ENCODE results near the gene CAPN15. TPM values are rescaled to one million over a fixed set of nuclear protein-coding genes. Genes with fewer than 3 reads are reported as not detected.

The CAPN15 gene
- total RNA-seq, 1 donor from 2014 or later, result 31.9 TPM

DNA sequence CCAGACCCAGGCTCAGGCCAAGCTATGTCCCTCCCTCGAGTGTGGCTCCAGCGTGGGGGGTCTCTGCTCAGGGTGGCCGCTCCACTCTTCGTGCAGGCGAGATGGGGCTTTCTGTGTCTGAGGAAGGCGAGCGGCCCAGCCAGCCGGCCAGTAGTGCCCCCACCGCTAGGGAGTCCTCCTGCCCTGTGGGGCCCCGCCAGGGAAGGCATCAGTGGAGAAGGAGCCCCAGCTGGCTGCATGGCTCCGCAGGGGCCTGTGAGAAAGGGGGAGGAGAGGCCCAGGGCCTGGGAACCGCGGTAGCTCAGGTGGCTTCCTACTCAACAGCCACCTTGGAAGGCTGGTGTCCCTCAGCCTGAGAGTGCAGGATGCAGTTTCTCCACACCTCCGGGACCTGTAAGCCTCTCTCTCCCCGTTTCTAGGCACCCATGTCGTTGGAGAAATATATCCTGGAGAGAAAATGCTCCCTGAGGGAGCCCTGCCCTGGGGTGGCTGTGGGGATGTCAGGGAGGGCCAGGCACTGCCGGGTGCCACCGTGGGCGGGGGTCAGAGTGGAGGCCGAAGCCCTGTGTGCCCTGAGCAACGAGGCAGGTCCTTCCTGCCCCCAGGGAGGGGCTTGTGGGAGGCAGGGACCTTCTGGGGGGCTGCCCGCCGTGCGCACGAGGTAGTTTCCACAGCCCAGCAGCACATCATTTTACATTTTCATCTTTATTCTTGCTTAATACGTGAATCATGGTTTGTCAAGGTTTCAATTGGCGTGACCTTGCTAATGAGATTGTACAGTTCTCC, 45.5 kb downstream of the CAPN15 start:
- DNase-seq (ENCODE audit: low read depth) (no peak), FAIRE-seq (no peak)
- H3K4me3 ChIP-seq (ENCODE audit: low read depth, low read length), result no peak overlapping the region
- TF ChIP-seq, protein P1, sequence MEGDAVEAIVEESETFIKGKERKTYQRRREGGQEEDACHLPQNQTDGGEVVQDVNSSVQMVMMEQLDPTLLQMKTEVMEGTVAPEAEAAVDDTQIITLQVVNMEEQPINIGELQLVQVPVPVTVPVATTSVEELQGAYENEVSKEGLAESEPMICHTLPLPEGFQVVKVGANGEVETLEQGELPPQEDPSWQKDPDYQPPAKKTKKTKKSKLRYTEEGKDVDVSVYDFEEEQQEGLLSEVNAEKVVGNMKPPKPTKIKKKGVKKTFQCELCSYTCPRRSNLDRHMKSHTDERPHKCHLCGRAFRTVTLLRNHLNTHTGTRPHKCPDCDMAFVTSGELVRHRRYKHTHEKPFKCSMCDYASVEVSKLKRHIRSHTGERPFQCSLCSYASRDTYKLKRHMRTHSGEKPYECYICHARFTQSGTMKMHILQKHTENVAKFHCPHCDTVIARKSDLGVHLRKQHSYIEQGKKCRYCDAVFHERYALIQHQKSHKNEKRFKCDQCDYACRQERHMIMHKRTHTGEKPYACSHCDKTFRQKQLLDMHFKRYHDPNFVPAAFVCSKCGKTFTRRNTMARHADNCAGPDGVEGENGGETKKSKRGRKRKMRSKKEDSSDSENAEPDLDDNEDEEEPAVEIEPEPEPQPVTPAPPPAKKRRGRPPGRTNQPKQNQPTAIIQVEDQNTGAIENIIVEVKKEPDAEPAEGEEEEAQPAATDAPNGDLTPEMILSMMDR (IDR thresholded peaks at IDR 0.05; ENCODE audit: insufficient read depth, low read length, severe bottlenecking), result no peak
- no peaks in the 10 kb centered on the region for H3K27me3 ChIP-seq (ENCODE audit: control insufficient read depth, insufficient read depth, low read length)
- peaks cover 2% of the 10 kb centered on the region for H3K36me3 ChIP-seq (ENCODE audit: control insufficient read depth, insufficient read depth, low read length)

DNA sequence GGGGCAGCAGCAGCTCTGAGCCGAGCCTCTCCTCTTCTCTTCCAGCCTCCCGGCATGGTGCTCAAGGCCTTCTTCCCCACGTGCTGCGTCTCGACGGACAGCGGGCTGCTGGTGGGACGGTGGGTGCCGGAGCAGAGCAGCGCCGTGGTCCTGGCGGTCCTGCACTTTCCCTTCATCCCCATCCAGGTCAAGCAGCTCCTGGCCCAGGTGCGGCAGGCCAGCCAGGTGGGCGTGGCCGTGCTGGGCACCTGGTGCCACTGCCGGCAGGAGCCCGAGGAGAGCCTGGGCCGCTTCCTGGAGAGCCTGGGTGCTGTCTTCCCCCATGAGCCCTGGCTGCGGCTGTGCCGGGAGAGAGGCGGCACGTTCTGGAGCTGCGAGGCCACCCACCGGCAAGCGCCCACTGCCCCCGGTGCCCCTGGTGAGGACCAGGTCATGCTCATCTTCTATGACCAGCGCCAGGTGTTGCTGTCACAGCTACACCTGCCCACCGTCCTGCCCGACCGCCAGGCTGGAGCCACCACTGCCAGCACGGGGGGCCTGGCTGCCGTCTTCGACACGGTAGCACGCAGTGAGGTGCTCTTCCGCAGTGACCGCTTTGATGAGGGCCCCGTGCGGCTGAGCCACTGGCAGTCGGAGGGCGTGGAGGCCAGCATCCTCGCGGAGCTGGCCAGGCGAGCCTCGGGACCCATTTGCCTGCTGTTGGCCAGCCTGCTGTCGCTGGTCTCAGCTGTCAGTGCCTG, 46.7 kb downstream of the CAPN15 start:
- no peak for FAIRE-seq
- Histone ChIP-seq H3K4me3 (ENCODE audit: low read depth, low read length) (no peak overlapping the region), H3K27me3 (ENCODE audit: control insufficient read depth, insufficient read depth, low read length) (no peaks in the 10 kb centered on the region), H3K36me3 (ENCODE audit: control insufficient read depth, insufficient read depth, low read length) (peaks cover 2% of the 10 kb centered on the region)
- no peak for DNase-seq (ENCODE audit: low read depth)
- TF ChIP-seq, protein P1 (IDR thresholded peaks at IDR 0.05; ENCODE audit: insufficient read depth, low read length, severe bottlenecking), result no peak

DNA sequence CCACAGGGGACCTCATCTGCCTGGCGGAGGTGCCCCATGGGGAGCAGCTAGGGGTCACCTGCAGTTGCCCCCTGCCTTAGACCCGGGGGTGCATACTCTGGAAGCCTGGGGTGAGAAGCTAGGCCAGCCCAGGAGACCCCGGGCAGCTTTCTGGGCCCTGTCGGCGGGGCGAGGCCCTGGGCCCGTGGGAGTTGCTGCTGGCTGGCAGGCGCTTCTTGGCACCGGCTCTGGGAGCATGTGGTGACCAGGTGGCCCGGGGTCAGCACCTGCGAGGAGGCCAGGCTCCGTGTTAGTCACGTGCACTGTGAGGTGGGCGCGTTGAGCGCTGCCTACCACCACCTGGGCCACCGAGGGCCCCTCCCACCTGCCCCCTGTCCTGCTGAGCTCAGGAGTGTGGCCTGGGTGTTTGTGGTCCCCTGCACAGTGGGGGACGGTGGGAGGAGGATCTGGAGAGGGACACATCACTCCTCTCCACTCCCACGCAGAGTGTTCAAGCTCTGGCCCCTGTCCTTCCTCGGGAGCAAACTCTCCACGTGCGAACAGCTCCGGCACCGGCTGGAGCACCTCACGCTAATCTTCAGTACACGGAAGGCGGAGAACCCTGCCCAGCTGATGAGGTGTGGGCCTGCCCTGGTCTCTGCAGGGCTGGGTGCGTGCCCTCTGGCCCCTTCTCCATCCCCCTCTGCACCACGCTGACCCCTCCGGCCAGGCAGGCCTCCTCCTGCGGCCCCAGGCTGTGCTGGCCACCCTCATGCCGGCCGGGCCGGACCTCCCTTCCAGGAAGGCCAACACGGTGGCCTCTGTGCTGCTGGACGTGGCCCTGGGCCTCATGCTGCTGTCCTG, 48.1 kb downstream of the CAPN15 start:
- TF ChIP-seq, protein P1 (IDR thresholded peaks at IDR 0.05; ENCODE audit: insufficient read depth, low read length, severe bottlenecking), result no peak
- Histone ChIP-seq H3K36me3 (ENCODE audit: control insufficient read depth, insufficient read depth, low read length) (peaks cover 4% of the 10 kb centered on the region), H3K27me3 (ENCODE audit: control insufficient read depth, insufficient read depth, low read length) (no peaks in the 10 kb centered on the region), H3K4me3 (ENCODE audit: low read depth, low read length) (no peak overlapping the region)
- FAIRE-seq (no peak), DNase-seq (ENCODE audit: low read depth) (no peak)

DNA sequence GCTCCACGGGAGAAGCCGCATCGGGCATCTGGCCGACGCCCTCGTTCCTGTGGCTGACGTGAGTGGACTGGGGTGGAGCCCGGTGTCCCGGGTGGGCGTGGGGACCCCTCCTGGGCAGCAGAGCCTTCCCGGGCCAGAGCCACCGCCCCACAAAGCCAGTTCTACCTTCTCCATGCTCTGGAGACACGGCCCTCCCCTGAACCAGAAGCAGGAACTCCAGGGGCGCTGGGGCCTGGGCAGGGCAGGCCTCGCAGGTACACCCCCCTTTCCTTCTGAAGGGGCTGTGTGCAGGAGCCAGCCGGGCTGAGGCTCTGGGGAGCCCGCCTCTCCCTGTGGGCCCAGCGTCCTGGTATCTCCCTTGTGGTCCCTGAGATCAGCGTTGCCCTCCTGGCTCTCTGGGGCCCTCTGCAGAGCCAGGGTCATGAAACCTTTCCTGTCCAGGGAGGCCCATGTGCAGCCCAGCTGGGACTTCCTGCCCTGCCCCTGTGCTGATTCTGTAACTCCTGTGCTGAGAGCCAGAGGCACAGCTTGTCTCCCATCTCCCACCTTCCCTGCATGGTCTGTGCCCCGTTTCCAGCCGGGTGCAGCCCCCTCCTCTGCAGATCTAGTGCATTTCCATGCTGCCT, 48.8 kb downstream of the CAPN15 start:
- TF ChIP-seq, protein P1 (IDR thresholded peaks at IDR 0.05; ENCODE audit: insufficient read depth, low read length, severe bottlenecking), result no peak
- peaks cover 5% of the 10 kb centered on the region for H3K36me3 ChIP-seq (ENCODE audit: control insufficient read depth, insufficient read depth, low read length)
- FAIRE-seq, result no peak
- DNase-seq (ENCODE audit: low read depth), result no peak
- H3K27me3 ChIP-seq (ENCODE audit: control insufficient read depth, insufficient read depth, low read length), result no peaks in the 10 kb centered on the region
- no peak overlapping the region for H3K4me3 ChIP-seq (ENCODE audit: low read depth, low read length)

DNA sequence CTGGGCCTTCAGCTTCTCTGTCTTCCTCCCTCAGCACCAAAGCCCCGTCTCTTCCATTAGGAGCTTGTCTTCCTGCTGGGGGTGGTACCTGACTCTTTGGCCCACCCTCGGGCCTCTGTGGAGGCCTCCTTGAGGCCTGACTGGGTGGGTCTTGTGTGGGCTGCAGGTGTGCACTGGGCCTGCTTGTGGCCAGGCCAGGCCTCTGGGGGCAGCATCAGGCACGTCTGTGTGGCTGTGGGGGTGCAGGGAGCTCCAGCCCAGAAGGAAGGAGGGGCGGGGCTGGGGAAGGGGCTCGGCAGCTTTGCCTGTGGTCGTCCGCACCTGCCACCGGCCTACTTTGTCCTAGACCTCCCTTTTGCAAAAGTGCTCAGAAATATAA, 49.3 kb downstream of the CAPN15 start:
- H3K27me3 ChIP-seq (ENCODE audit: control insufficient read depth, insufficient read depth, low read length), result no peaks in the 10 kb centered on the region
- no peak for FAIRE-seq

More for the DNA sequence above, 49.3 kb downstream of the CAPN15 start:
- H3K4me3 ChIP-seq (ENCODE audit: low read depth, low read length), result no peak overlapping the region
- H3K36me3 ChIP-seq (ENCODE audit: control insufficient read depth, insufficient read depth, low read length), result peaks cover 5% of the 10 kb centered on the region
- TF ChIP-seq, protein P1 (IDR thresholded peaks at IDR 0.05; ENCODE audit: insufficient read depth, low read length, severe bottlenecking), result peak; percentile 12
- no peak for DNase-seq (ENCODE audit: low read depth)

Data from bronchial epithelial cell (primary cell).